Stimulated activated CD4-positive, alpha-beta T cell treated with anti-CD3 and anti-CD28 coated beads, Interleukin-15, amount 100 ng/mL, for 24 hours (primary cell): ENCODE data around the gene BUD31.
A peak's percentile ranks its signal among the peaks of the same experiment; 100 is the strongest.

Experiments used
- DNase-seq: peaks from one replicate; pipeline ENCODE4 v3.0.0-alpha.2; 2020

BUD31 gene

GRCh38 chr7:99437946-99438572 is 29.3 kb downstream of the BUD31 start:
- DNase-seq = no peak

GRCh38 chr7:99438573-99439480 is 30.1 kb downstream of the BUD31 start, which contains the start of the genes CPSF4 and PTCD1:
Gene CPSF4, plus strand, starts transcription at chr7:99438943. Its CDS starts 140 bp downstream, at chr7:99439083.
Gene PTCD1, minus strand, starts transcription at chr7:99438798. Its CDS starts 3,556 bp downstream, at chr7:99435242.
- peak; percentile 96 for DNase-seq

- no peak for DNase-seq
Measured at GRCh38 chr7:99440195-99440594, 31.4 kb downstream of the BUD31 start.

GRCh38 chr7:99446096-99446495 is 37.3 kb downstream of the BUD31 start:
- no peak for DNase-seq

- DNase-seq = no peak
Measured at GRCh38 chr7:99447943-99448342, 39.2 kb downstream of the BUD31 start.

- DNase-seq = no peak
Measured at GRCh38 chr7:99448855-99449254, 40.1 kb downstream of the BUD31 start.

- no peak for DNase-seq
Measured at GRCh38 chr7:99449326-99449725, 40.6 kb downstream of the BUD31 start.

- no peak for DNase-seq
Measured at GRCh38 chr7:99451936-99452335, 43.2 kb downstream of the BUD31 start.

GRCh38 chr7:99452541-99452940 is 43.8 kb downstream of the BUD31 start:
- no peak for DNase-seq

GRCh38 chr7:99453105-99453504 is 44.3 kb downstream of the BUD31 start:
- DNase-seq = no peak

GRCh38 chr7:99455874-99456273 is 47.1 kb downstream of the BUD31 start:
- DNase-seq = no peak

GRCh38 chr7:99456288-99456687 is 47.5 kb downstream of the BUD31 start:
- no peak for DNase-seq

- DNase-seq = no peak
Measured at GRCh38 chr7:99457050-99457649, 48.4 kb downstream of the BUD31 start.

- no peak for DNase-seq
Measured at GRCh38 chr7:99457650-99458493, 49.1 kb downstream of the BUD31 start.

GRCh38 chr7:99459087-99459486 is 50.3 kb downstream of the BUD31 start:
- DNase-seq = peak; percentile 51

- DNase-seq = no peak
Measured at GRCh38 chr7:99460651-99461050, 51.9 kb downstream of the BUD31 start.

GRCh38 chr7:99461221-99461620 is 52.5 kb downstream of the BUD31 start:
- no peak for DNase-seq

- no peak for DNase-seq
Measured at GRCh38 chr7:99465421-99465768, 56.6 kb downstream of the BUD31 start.

GRCh38 chr7:99468336-99468918 is 59.7 kb downstream of the BUD31 start:
- DNase-seq = no peak
